AG04449 (cell line): ENCODE data around the gene FOXP1.

Experiments
- CTCF ChIA-PET: fragments of 350-600 bp; formaldehyde crosslinking; extraction: SDS; loops from one replicate; lab custom pipeline; 2021; ENCODE audit warnings: antibody characterized with exemption; lab: Yijun Ruan, JAX
- POLR2A ChIA-PET: fragments of 400-600, 350-600 bp; formaldehyde crosslinking; extraction: SDS; loops from one replicate; lab custom pipeline; 2020; ENCODE audit warnings: antibody characterized with exemption, inconsistent platforms; lab: Yijun Ruan, JAX
- DNase-seq: peaks from one replicate; pipeline ENCODE4 v3.0.0-alpha.2; 2010; ENCODE audit warnings: low read depth, low spot score
- H3K4me3 ChIP-seq: 2 replicates; pipeline ENCODE4 v1.5.1; 2011; ENCODE audit warnings: low read depth, mild to moderate bottlenecking, control low read depth, low read length
- CTCF ChIP-seq: IDR thresholded peaks from one replicate; pipeline ENCODE4 v1.5.1; 2011; ENCODE audit warnings: mild to moderate bottlenecking, moderate library complexity, low read length, control low read depth, inconsistent platforms; ENCODE audit not compliant: insufficient read depth; ENCODE audit errors: missing control alignments

The FOXP1 gene

GRCh38 chr3:70919661-70920060 is 663.9 kb downstream of the FOXP1 start:
- ChIA-PET POLR2A (no interaction called here), CTCF (interaction anchor here (1.5 to 1.7 kb wide), 3 partner anchors 9 to 31 kb away, joined by 3 to 6 read pairs (median 4); no protein-coding TSS in a partner anchor)
- no peak for DNase-seq
- no peak for TF ChIP-seq CTCF
- H3K4me3 ChIP-seq: no peak overlapping the region

- ChIA-PET CTCF (interaction anchor here (1.5 to 1.7 kb wide), 3 partner anchors 10 to 31 kb away, joined by 3 to 6 read pairs (median 4); no protein-coding TSS in a partner anchor), POLR2A (no interaction called here)
- DNase-seq: no peak
- H3K4me3 ChIP-seq: no peak overlapping the region
- TF ChIP-seq CTCF: no peak
These were observed 664.4 kb downstream of the FOXP1 start for GRCh38 chr3:70919091-70919490.

- CTCF ChIA-PET: no interaction called here
- no peak for TF ChIP-seq CTCF
- DNase-seq: no peak
- POLR2A ChIA-PET: no interaction called here
- no peak overlapping the region for H3K4me3 ChIP-seq
These were observed 667.0 kb downstream of the FOXP1 start for GRCh38 chr3:70916375-70917055.

GRCh38 chr3:70914862-70915261 is 668.7 kb downstream of the FOXP1 start:
- POLR2A ChIA-PET: no interaction called here
- no peak overlapping the region for H3K4me3 ChIP-seq
- no peak for DNase-seq
- no peak for TF ChIP-seq CTCF
- CTCF ChIA-PET: no interaction called here

GRCh38 chr3:70911719-70912118 is 671.8 kb downstream of the FOXP1 start:
- no peak for DNase-seq
- H3K4me3 ChIP-seq: no peak overlapping the region
- ChIA-PET CTCF (no interaction called here), POLR2A (no interaction called here)
- no peak for TF ChIP-seq CTCF

GRCh38 chr3:70905491-70905890 is 678.0 kb downstream of the FOXP1 start:
- no peak for TF ChIP-seq CTCF
- H3K4me3 ChIP-seq: no peak overlapping the region
- CTCF ChIA-PET: no interaction called here
- POLR2A ChIA-PET: interaction anchor here (0.7 kb wide), 1 partner anchor 139 kb away, joined by 3 read pairs; no protein-coding TSS in a partner anchor
- DNase-seq: no peak
